Adipocyte (in vitro differentiated cells): ENCODE data around the gene KCNN3.

Experiments used
- DNase-seq: peaks from one replicate; pipeline ENCODE4 v3.0.0-alpha.2; 2015; ENCODE audit warnings: low read depth
- H3K27me3 ChIP-seq: replicated peaks from 2 replicates; pipeline ENCODE4 v1.7.0; 2013; ENCODE audit warnings: mild to moderate bottlenecking, low read length, moderate library complexity; ENCODE audit not compliant: control insufficient read depth, insufficient read depth
- H3K36me3 ChIP-seq: 2 replicates; pipeline ENCODE4 v1.7.0; 2013; ENCODE audit warnings: low read length, mild to moderate bottlenecking, moderate library complexity; ENCODE audit not compliant: control insufficient read depth, insufficient read depth, severe bottlenecking
- H3K4me1 ChIP-seq: 2 replicates; pipeline ENCODE4 v1.7.0; 2013; ENCODE audit warnings: mild to moderate bottlenecking, low read length, moderate library complexity; ENCODE audit not compliant: control insufficient read depth, insufficient read depth
- H3K4me3 ChIP-seq: 2 replicates; pipeline ENCODE4 v1.7.0; 2013; ENCODE audit warnings: mild to moderate bottlenecking, low read length, moderate library complexity
- H3K9ac ChIP-seq: 2 replicates; pipeline ENCODE4 v1.7.0; 2013; ENCODE audit warnings: mild to moderate bottlenecking, low read length, moderate library complexity
- H3K9me3 ChIP-seq: 2 replicates; pipeline ENCODE4 v1.7.0; 2013; ENCODE audit warnings: mild to moderate bottlenecking, low read length, moderate library complexity; ENCODE audit not compliant: control insufficient read depth

KCNN3 gene

DNA sequence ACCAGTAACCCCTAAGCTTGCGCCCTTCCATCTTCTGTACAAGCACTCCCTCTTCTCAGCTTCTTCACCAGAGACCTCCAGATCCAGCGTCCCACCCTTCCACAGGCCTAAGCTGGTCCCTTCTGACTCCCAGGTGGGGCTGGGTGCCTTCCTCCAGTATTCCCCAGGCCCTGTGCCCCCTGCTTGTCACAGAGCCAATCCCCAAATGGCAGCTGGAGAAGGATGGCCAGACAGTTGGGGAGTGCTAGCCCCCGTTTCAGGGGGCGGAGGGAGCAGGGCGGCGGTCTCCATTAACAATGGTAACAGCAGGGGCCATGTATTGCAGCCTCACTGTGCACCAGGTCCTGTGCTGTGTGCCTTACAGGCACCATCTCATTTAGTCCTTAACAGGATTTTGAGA is 85.7 kb downstream of the KCNN3 start:
- H3K27me3 ChIP-seq, result peaks cover 60% of the 10 kb centered on the region
- H3K9ac ChIP-seq, result no peak overlapping the region
- no peak for DNase-seq
- H3K9me3 ChIP-seq, result peaks cover 1% of the 10 kb centered on the region
- H3K36me3 ChIP-seq, result no peaks in the 10 kb centered on the region
- H3K4me3 ChIP-seq, result no peak overlapping the region
- no peaks in the 10 kb centered on the region for H3K4me1 ChIP-seq

DNA sequence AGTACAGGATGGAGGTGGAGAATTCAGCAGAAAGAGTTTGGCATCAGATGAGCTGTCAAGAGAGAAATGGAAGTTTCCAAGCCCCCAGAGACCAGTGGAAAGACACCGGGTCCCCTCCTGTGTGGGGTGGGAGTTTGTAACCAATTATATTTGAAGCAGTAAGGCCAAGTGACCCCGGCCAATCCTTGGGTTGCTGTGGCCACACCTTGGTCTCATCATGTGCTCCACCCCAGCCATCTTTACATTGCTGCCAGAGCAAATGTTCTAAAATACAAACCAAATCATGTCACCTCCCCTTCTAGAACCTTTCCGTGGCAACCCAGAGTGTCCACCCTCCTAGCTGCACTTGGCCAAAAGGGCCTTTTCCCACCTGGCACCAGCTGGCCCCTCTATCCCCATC is 86.1 kb downstream of the KCNN3 start:
- Histone ChIP-seq H3K9me3 (peaks cover 6% of the 10 kb centered on the region), H3K36me3 (no peaks in the 10 kb centered on the region), H3K27me3 (peaks cover 56% of the 10 kb centered on the region), H3K9ac (no peak overlapping the region), H3K4me3 (no peak overlapping the region), H3K4me1 (no peaks in the 10 kb centered on the region)
- no peak for DNase-seq

DNA sequence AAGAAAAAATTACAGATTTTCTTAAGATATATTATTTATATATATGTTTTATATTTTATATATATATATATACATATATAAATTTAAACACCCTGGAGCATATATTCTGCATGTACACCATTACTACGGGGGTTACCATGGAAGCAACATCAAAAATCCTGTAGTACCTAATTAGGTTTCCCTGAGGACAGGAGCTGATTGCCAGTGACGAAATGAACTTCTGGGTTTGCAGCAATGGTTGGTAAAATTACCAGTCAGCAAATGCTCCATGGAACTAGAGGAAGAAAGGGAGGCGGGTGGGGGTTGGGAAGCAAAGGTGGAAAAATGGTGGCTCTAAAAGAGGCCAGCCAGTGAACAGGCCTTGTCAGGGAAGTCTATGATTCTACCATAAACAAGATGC is 89.5 kb downstream of the KCNN3 start:
- no peak overlapping the region for H3K4me3 ChIP-seq
- peaks cover 9% of the 10 kb centered on the region for H3K9me3 ChIP-seq
- DNase-seq, result no peak
- H3K4me1 ChIP-seq, result no peaks in the 10 kb centered on the region
- H3K9ac ChIP-seq, result no peak overlapping the region
- no peaks in the 10 kb centered on the region for H3K36me3 ChIP-seq
- H3K27me3 ChIP-seq, result peaks cover 60% of the 10 kb centered on the region

DNA sequence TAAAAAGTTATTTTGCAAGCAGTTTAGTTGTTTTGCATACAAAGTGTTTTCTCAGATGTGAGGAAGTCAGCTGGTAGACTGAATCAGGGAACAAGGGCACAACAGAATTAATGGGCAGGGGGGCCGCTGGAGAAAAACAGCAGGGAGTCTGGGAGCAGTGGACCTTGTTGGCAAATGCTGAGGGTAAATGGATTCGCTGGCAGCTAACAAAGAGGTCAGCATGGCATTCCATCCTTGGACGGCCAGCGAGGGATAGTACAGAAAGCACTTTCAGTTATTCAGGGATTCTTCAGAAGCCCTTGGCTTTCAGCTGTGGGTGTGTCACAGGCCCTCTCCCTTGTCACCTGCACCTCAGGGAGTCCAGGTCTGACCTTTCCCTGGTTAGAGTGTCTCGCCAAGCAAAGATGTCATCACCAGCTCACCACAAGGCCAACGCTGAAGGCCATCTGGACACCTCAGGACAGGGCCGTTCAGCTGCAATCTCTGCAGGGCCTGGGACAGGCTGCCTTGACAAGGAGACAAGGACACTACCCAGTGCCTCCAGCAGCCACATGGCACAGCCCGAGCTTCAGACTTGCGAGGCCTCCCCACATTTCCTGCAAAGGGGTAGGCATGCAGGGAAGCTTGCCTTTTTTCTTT is 90.4 kb downstream of the KCNN3 start:
- Histone ChIP-seq H3K4me1 (no peaks in the 10 kb centered on the region), H3K36me3 (no peaks in the 10 kb centered on the region), H3K27me3 (peaks cover 66% of the 10 kb centered on the region), H3K9ac (no peak overlapping the region), H3K9me3 (peaks cover 9% of the 10 kb centered on the region), H3K4me3 (no peak overlapping the region)
- DNase-seq, result no peak

DNA sequence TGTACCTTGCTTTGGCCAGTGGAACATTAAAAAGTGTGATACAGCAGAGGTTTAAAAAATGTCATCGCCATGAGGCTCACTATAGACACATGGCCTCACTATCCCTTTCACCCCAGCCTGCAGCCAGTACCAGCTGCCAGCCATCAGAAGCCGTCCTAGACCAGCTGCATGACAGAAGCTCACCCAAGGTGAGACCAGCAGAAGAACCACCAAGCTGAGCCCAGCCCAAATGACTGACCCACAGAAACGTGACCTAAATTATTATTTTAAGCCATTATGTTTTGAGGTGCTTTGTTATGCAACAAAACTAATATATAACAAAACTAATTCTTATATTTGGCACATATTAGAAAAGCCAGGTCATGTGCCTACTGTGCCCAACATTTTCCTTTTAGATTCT is 91.1 kb downstream of the KCNN3 start:
- H3K9ac ChIP-seq, result no peak overlapping the region
- H3K27me3 ChIP-seq, result peaks cover 71% of the 10 kb centered on the region
- DNase-seq, result no peak
- no peaks in the 10 kb centered on the region for H3K4me1 ChIP-seq
- H3K4me3 ChIP-seq, result no peak overlapping the region
- H3K36me3 ChIP-seq, result no peaks in the 10 kb centered on the region
- H3K9me3 ChIP-seq, result peaks cover 9% of the 10 kb centered on the region

DNA sequence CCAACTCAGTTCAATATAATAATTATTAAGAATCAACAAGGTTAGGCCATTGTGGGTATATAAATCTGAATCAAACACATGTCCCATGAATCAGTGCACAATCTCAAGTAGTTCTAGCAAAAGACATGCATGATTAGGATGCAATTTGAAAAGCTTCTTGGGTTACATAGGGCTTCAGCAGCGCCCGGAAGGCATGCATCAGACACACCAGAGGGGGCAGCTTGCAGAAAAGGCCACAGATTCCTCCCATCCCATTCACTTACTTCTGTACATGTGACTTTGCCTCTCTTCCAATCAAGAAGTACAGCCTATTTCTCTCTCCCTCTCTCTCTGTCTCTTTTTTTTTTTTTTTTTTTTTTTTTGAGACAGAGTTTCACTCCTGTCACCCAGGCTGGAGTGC is 91.8 kb downstream of the KCNN3 start:
- Histone ChIP-seq H3K4me1 (no peaks in the 10 kb centered on the region), H3K4me3 (no peak overlapping the region), H3K36me3 (no peaks in the 10 kb centered on the region), H3K9ac (no peak overlapping the region), H3K9me3 (peaks cover 9% of the 10 kb centered on the region), H3K27me3 (peaks cover 72% of the 10 kb centered on the region)
- no peak for DNase-seq

DNA sequence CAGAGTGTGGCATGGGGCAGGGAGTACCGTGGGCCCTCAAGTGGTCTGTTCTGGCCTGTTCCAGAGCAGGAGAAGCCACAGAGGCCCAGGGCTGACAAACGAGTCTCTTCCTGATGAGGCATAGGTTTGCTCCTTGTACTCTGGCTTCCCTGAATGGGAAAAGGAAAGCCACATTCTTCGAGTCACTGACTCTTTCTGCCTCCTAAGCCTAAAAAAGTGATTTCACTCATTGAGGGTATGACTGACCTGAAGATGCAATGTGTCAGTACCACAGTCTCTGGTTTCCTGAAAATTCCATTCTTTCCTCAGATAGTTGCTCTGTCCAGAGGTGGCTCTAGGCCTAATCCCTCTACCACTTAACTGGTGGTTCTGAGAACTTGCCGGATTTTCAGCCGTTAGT is 92.3 kb downstream of the KCNN3 start:
- peaks cover 9% of the 10 kb centered on the region for H3K9me3 ChIP-seq
- H3K9ac ChIP-seq, result no peak overlapping the region
- no peak overlapping the region for H3K4me3 ChIP-seq
- no peaks in the 10 kb centered on the region for H3K36me3 ChIP-seq
- H3K27me3 ChIP-seq, result peaks cover 71% of the 10 kb centered on the region
- DNase-seq, result no peak
- no peaks in the 10 kb centered on the region for H3K4me1 ChIP-seq

DNA sequence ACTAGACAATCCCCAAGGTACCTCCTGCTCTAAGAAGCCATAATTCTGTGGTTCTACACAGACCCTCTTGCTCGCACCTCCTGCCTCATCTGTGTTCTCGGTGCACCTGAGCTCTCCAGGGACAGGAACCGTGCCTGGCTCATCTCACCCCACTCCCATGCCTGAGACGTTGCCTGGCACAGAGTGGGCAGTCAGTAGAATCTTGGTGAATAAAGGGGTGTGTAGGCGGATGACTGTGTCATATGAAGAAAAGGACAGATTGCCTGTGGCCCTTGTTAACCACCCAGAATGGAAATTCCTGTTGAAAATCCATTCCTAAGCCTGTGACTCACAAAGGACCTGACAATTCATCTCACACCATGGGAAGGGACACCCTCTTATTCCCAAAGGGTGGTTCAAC is 92.9 kb downstream of the KCNN3 start:
- Histone ChIP-seq H3K36me3 (no peaks in the 10 kb centered on the region), H3K9me3 (peaks cover 9% of the 10 kb centered on the region), H3K27me3 (peaks cover 70% of the 10 kb centered on the region), H3K4me1 (no peaks in the 10 kb centered on the region), H3K9ac (no peak overlapping the region), H3K4me3 (no peak overlapping the region)
- DNase-seq, result no peak

DNA sequence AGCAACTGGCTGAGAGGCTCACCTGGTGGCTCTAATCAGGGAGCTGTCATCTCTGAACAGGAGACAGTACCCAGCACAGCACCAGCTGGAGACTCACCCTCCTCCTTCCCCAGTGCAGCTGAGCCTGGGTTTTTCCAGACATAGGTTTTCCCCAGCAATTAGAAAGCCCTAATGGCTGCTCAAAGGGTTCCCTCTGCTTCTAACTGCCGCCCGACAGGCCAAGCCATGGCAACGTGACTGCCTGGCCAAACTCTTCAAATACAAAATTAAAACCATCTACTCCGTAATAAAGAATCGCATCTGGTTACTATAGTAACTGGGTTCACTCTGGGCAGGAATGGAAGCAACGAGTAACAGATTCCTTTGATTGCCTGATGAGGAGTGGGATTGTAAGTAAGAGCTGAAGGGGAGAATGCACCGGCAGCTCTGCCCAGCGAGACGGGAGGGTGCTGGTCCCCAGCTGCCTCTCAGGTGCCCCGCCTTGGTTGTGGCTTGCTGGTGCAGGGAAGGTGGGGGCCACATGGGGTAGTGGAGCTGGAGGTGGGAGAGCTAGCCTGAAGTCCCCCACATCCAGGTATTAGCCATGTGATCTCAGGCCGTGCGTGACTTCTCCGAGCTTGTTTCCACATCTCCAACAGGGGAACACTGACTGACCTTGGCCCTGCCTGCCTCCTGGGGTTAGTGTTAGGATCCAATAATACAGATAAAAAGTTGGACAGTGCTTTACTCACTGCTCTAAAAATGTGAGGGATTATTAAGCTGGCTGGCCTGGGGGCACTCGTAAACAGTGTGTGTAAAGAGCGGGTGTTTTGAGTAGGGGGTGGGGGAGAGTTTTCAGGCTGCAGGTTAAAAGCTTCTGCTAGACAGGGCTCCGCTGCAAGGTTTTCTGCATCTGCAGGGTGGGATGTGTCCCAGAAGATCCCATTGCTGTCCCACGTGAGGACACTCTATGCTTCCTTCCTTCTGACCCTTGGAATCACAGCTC is 94.2 kb downstream of the KCNN3 start:
- Histone ChIP-seq H3K9ac (no peak overlapping the region), H3K36me3 (no peaks in the 10 kb centered on the region), H3K4me3 (no peak overlapping the region), H3K9me3 (peaks cover 9% of the 10 kb centered on the region), H3K4me1 (no peaks in the 10 kb centered on the region), H3K27me3 (peaks cover 65% of the 10 kb centered on the region)
- DNase-seq, result no peak

DNA sequence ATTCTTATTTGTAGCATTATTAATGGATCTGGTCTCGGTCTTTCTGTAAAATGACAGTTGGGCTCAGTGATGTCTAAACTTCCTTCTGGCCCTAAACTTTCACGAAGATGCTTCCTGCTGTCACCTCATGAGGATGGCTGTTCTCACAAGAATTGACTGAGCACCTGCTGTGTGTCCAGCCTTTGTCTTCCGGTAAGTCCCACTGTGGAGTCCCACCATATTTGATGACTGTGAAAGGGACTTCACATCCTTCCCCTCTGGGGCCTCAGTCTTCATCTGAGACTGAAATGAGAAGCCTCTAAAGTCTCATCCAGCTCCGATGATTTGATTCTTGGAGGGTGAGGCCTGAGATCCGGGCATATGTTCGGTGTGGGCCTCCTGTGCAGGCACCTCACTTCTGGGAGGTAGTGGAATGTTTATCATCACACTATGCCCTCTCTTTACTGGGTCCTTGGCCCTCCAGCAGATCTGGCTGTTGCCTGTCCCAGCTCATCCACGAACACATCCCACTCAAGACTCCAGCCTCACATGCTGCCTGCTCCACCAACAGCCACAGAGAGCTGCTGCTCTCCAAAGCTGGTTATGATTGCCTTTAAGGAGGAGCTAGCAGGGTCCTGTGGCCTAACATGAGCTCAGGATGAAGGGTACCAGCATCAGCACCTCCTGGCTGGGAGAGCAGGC is 95.8 kb downstream of the KCNN3 start:
- Histone ChIP-seq H3K9ac (no peak overlapping the region), H3K9me3 (peaks cover 7% of the 10 kb centered on the region), H3K4me3 (no peak overlapping the region), H3K4me1 (no peaks in the 10 kb centered on the region), H3K36me3 (no peaks in the 10 kb centered on the region), H3K27me3 (peaks cover 57% of the 10 kb centered on the region)
- no peak for DNase-seq

DNA sequence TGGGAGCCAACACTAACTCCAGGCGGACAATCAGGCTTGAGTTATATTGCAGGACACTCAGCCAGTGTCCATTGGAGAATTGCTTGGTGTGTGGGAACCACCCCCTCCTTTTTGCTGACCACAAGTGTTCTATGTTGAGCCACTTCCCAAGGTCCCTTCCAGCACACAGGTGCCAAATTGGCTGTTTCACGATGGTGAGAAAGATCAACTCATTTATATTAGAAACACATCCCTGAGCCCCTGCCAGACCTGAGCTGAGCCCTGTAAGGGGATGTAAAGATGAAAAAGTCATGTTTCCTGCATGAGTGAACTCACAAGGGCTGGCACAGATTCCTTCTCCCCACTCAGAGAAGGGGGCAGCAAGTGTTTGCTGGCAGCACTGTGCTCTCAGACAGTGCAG is 96.5 kb downstream of the KCNN3 start:
- Histone ChIP-seq H3K9me3 (no peaks in the 10 kb centered on the region), H3K27me3 (peaks cover 57% of the 10 kb centered on the region), H3K36me3 (no peaks in the 10 kb centered on the region), H3K4me3 (no peak overlapping the region), H3K9ac (no peak overlapping the region), H3K4me1 (peaks cover 3% of the 10 kb centered on the region)
- no peak for DNase-seq
